HAP-1 (cell line): ENCODE measurements around the gene GRHL1.

Experiments used
- DNase-seq, 2 experiments: peaks; one replicate each; pipeline ENCODE4 v3.0.0-alpha.2; 2016 to 2020; ENCODE audit warnings: low spot score in 2 of 2
- H3K27me3 ChIP-seq: fragments of 250-450 bp; sonication (Bioruptor Pico); 2 replicates; pipeline ENCODE4 v1.5.1; 2020; ENCODE audit warnings: low read depth, mild to moderate bottlenecking, moderate library complexity
- H3K36me3 ChIP-seq: fragments of 250-450 bp; sonication (Bioruptor Pico); replicated peaks from 2 replicates; pipeline ENCODE4 v1.5.1; 2020; ENCODE audit warnings: mild to moderate bottlenecking
- H3K4me1 ChIP-seq: fragments of 250-450 bp; sonication (Bioruptor Pico); 2 replicates; pipeline ENCODE4 v1.5.1; 2020; ENCODE audit warnings: mild to moderate bottlenecking
- H3K4me3 ChIP-seq: fragments of 250-450 bp; sonication (Bioruptor Pico); 2 replicates; pipeline ENCODE4 v1.5.1; 2020; ENCODE audit warnings: mild to moderate bottlenecking, moderate library complexity
- H3K9me3 ChIP-seq: fragments of 250-450 bp; sonication (Bioruptor Pico); 2 replicates; pipeline ENCODE4 v1.5.1; 2020; ENCODE audit warnings: mild to moderate bottlenecking, moderate library complexity
- in situ Hi-C: fragments of 300-500 bp; cut with MboI; formaldehyde crosslinking; loops from 3 replicates; pipeline ENCODE4 v1.14.3; 2020; ENCODE audit warnings: low sequenced_read_pairs, inconsistent platforms, mixed read lengths

GRHL1 gene

DNA sequence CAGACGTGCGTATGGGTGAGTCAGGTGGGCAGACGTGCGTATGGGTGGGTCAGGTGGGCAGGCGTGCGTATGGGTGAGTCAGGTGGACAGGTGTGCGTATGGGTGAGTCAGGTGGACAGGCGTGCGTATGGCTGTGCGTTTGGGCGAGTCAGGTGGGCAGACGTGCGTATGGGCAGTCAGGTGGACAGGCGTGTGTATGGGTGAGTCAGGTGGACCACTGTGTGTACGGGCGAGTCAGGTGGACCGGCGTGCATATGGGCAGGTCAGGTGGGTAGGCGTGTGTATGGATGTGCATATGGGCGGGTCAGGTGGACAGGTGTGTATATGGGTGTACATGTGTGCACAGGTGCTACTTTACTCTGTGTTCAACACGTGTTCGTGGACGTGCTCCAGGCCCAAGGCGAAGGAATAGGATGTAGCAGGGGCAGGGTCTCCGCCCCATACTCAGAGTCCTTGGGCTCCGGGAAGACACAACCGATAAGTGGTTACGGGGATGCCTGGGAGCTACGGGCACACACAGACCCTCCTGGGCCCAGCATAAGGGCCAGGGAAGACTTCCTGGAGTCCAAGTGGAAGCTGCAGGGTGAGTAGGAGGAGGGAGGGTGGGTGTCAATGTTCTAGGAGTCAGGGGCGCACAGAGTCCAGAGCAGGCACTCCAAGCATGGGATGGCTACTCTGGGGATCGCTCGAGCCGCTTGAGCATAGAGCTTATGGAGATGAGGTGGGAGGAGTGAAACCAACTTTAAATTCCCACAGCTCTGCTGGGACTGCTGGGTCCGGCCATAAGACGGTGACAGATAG lies 64.7 kb downstream of the GRHL1 start:
- in situ Hi-C loops = no loop called here

DNA sequence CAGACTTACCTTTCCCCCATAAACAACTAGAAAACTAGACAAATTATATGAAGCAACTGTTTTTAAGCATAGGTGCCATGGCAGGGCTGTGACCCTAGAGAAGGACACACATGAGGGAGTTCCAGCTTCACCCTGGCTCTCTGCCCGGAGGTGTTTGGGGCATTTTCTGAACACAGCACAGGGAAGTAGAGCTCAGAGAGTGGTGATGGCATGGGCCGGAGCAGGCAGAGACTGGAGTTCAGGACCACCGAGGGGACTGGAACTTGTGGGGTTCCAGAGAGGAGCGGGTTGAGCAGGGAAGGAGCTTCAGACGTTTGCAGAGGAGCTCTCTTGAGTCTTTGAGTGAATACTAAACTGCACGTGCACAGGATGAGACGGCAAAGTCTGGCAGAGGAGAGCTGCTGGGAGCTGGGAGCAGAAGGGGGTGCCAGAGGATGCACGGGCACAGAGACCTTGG lies 65.3 kb downstream of the GRHL1 start:
- DNase-seq = no peak
- Histone ChIP-seq H3K4me3 (no peak overlapping the region), H3K36me3 (no peaks in the 10 kb centered on the region), H3K9me3 (no peaks in the 10 kb centered on the region), H3K4me1 (no peaks in the 10 kb centered on the region), H3K27me3 (0 out of 2 replicates have a peak, but pooled peaks cover 2% of the 10 kb centered on the region)
- in situ Hi-C loops = no loop called here

More for the DNA sequence above, 64.7 kb downstream of the GRHL1 start:
- Histone ChIP-seq H3K27me3 (0 out of 2 replicates have a peak, but pooled peaks cover 2% of the 10 kb centered on the region), H3K4me1 (no peaks in the 10 kb centered on the region), H3K4me3 (no peak overlapping the region), H3K9me3 (no peaks in the 10 kb centered on the region), H3K36me3 (no peaks in the 10 kb centered on the region)
- no peak for DNase-seq

DNA sequence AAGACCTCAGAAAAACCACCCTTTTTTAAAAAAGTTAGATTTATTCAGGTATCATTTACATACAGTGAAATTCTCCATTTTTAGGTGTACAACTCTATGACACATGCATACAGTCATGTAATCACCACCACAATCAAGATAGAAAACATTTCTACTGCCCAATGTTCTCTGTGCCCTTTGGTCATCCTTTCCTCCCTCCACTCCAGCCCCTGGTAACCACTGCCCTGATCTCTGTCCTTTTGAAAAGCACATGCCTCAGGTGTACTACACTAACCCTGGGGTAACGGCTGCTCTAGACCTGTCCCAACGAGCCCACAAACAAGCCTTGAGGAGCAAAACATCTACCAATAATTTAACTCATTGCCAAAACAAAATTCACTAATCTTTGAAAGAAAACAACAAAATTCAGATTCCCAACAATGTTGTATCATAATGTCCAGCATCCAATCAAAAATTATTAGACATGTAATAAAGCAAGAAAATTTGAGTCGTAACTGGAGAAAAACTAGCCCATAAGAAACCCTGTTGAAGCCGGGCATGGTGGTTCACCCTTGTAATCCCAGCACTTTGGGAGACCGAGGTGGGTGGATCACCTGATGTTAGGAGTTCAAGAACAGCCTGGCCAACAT lies 65.9 kb downstream of the GRHL1 start:
- in situ Hi-C loops = no loop called here
- H3K9me3 ChIP-seq = no peaks in the 10 kb centered on the region

GRCh38 chr2:10019174-10019573 lies 67.7 kb downstream of the GRHL1 start:
- in situ Hi-C loops = no loop called here
- 0 out of 2 replicates have a peak, but pooled peaks cover 2% of the 10 kb centered on the region for H3K27me3 ChIP-seq
- DNase-seq = no peak

More for the DNA sequence above, 65.9 kb downstream of the GRHL1 start:
- no peak overlapping the region for H3K4me3 ChIP-seq
- 0 out of 2 replicates have a peak, but pooled peaks cover 2% of the 10 kb centered on the region for H3K27me3 ChIP-seq
- H3K36me3 ChIP-seq = no peaks in the 10 kb centered on the region
- DNase-seq = no peak
- H3K4me1 ChIP-seq = no peaks in the 10 kb centered on the region

DNA sequence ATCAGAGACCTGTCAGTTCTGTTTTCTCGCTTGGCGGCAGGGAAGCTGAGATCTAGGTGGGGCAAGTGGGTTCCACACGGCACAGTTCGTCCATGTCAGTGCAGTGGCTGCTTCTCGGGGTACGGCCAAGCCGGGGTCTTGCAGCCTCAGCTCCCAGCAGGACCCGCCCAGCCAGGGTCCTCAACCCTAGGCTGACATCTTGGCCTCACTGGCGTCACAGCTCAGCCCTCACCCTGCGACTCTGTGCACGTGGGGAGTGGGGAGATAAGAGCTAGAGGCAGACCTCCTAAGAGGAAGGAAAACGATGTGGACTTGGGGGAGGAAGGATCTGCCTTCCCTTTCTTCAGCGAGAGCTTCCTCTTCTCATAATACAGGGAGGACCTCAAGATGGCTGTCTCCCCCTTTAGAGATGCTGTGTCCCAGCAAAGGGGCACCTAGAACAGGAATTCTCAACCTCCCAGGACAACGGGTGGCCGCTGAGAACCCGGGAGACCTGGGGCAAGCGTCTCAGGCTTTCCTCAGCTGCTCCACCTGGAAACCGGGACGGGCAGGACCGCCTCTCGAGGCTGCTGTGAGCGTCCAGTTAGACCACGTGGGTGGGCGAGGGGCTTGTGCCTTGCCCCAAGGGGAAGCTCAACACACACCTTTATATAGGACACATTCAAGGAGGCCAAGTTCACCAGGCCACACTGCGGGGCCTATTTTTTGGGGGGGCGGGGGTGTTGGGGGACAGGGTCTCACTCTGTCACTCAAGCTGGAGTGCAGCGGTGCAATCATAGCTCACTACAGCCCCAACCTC lies 68.3 kb downstream of the GRHL1 start:
- H3K27me3 ChIP-seq = 0 out of 2 replicates have a peak, but pooled peaks cover 2% of the 10 kb centered on the region
- H3K36me3 ChIP-seq = no peaks in the 10 kb centered on the region
- H3K4me1 ChIP-seq = no peaks in the 10 kb centered on the region
- H3K9me3 ChIP-seq = no peaks in the 10 kb centered on the region
- H3K4me3 ChIP-seq = no peak overlapping the region
- DNase-seq = no peak
- in situ Hi-C loops = no loop called here

More at GRCh38 chr2:10019174-10019573, 67.7 kb downstream of the GRHL1 start:
- Histone ChIP-seq H3K4me1 (no peaks in the 10 kb centered on the region), H3K36me3 (no peaks in the 10 kb centered on the region), H3K4me3 (no peak overlapping the region), H3K9me3 (no peaks in the 10 kb centered on the region)

- no peaks in the 10 kb centered on the region for H3K4me1 ChIP-seq
- H3K27me3 ChIP-seq = 0 out of 2 replicates have a peak, but pooled peaks cover 2% of the 10 kb centered on the region
- no peaks in the 10 kb centered on the region for H3K9me3 ChIP-seq
- H3K4me3 ChIP-seq = no peak overlapping the region
- no peak for DNase-seq
- in situ Hi-C loops = no loop called here
- no peaks in the 10 kb centered on the region for H3K36me3 ChIP-seq
Measured at GRCh38 chr2:10022041-10022421, 70.5 kb downstream of the GRHL1 start.

DNA sequence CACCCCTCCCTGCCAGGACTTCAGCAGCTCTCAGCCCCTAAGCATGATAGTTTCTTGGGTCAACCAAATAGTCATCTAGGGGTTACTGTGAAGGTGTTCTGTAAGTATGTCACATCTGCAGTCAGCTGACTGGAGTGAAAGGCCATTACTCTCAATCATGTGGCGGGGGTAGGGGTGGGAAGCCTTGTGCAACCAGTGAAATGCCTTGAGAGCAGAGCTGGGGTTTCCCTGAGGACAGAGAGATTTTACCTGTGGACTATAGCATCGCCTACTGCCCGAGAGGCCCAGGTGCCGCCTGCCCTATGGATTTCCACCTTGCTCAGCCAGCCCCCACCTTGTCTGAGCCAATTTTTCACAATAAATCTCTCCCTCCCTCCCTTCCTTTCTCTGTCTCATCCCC lies 71.0 kb downstream of the GRHL1 start:
- in situ Hi-C loops = no loop called here
- H3K27me3 ChIP-seq = 0 out of 2 replicates have a peak, but pooled peaks cover 2% of the 10 kb centered on the region
- no peak overlapping the region for H3K4me3 ChIP-seq
- no peak for DNase-seq
- no peaks in the 10 kb centered on the region for H3K36me3 ChIP-seq
- no peaks in the 10 kb centered on the region for H3K9me3 ChIP-seq
- no peaks in the 10 kb centered on the region for H3K4me1 ChIP-seq

DNA sequence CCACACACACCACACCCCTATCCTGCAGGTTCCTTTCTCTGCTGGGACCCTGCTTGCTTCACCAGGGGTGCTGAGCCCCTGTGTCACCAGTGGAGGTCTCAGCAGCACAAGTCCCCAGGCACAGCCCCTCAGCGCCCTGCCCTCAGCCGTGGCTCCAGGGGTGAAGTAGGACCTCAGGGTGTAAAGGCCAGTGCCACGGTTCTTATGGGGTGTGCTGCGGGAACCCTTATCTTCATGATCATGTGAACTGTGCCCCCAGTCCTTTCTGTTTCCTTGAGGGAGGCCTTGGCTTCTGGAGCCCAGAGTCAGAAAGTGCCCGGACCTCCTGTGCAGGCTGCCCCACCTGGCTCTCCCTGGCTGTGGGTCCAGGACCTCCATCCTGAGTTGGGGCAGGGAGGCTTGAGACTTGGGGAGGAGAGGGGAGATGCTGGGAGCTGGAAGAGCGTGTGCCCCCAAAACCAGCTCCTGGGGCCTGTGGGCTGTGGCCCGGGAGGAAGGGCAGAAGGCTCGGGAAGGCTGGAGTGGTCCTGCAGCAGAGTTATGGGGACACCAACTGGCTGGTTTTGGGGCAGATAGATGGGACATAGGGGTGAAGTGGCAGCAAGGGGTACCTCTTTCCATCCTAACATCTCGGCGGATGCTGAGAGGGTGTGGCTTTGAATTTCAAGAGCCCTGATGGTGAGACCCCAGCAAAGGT lies 71.6 kb downstream of the GRHL1 start:
- H3K27me3 ChIP-seq = 0 out of 2 replicates have a peak, but pooled peaks cover 2% of the 10 kb centered on the region
- no peaks in the 10 kb centered on the region for H3K4me1 ChIP-seq
- no peaks in the 10 kb centered on the region for H3K36me3 ChIP-seq
- in situ Hi-C loops = no loop called here
- no peak for DNase-seq
- H3K9me3 ChIP-seq = no peaks in the 10 kb centered on the region
- H3K4me3 ChIP-seq = no peak overlapping the region

DNA sequence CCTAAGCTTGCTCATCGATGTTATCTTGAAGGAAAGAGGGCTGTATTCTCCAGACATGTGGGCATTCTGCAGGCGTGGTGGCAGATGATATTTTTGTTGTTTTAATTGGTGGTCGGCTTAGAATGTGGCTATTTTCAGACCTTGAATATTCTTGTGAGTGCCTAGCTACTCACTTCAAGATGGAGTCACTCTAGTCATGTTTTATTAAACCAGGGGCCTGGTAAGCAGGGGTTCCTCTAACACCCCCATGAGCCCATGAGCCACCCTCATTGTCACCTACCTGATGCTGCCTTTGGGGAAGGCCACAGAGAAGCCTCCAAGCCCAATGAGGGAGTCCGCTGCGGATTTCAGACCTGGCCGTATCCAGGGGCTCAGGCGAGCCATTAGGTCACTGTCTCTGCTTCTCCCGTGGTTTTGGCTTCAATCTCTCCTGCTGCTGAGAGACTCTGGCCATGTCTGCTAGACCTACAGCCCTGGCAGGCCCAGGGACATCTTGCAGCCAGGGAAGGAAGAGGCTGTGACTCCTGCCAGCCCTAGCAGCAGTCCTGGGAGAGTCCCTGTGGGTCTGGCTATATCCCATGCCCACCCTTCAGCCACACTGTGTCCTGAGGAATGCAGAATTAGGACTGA lies 75.6 kb downstream of the GRHL1 start:
- no peak for DNase-seq
- in situ Hi-C loops = no loop called here
- Histone ChIP-seq H3K9me3 (no peaks in the 10 kb centered on the region), H3K4me1 (peaks cover 15% of the 10 kb centered on the region), H3K36me3 (no peaks in the 10 kb centered on the region), H3K27me3 (no peaks in the 10 kb centered on the region), H3K4me3 (no peak overlapping the region)

DNA sequence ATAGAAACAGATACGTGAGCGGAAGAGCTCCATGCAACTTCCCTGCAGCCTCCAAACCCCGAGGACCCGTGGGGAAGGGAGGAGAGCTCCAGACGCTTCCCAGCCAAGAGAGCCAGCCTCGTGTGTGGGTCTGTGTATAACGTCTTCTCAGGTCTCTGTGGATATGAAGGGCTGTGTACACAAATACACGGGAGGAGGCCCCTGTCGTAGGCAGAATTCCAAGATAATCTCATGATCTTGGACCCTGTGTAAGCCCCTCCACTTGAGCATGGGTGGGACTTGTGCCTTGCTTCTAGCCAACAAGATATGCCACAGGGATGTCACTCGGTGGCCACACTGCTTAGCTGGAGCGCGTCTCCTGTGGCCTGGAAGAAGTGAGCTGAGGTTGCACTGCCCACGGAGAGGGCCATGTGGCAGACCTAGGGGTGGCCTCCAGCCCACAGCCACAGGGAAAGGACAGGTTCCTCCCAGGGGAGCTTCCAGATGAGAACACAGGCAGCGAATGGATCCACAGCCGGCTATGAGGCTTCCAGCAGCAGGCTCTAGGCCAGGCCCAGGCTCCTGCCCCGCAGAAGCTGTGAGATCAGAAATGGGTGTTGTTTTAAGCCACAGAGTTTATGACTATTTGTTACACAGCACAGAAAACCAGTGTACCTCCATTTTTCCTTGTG lies 76.3 kb downstream of the GRHL1 start:
- H3K4me3 ChIP-seq = no peak overlapping the region
- H3K9me3 ChIP-seq = no peaks in the 10 kb centered on the region
- no peak for DNase-seq
- peaks cover 15% of the 10 kb centered on the region for H3K4me1 ChIP-seq
- H3K27me3 ChIP-seq = no peaks in the 10 kb centered on the region
- no peaks in the 10 kb centered on the region for H3K36me3 ChIP-seq
- in situ Hi-C loops = no loop called here

DNA sequence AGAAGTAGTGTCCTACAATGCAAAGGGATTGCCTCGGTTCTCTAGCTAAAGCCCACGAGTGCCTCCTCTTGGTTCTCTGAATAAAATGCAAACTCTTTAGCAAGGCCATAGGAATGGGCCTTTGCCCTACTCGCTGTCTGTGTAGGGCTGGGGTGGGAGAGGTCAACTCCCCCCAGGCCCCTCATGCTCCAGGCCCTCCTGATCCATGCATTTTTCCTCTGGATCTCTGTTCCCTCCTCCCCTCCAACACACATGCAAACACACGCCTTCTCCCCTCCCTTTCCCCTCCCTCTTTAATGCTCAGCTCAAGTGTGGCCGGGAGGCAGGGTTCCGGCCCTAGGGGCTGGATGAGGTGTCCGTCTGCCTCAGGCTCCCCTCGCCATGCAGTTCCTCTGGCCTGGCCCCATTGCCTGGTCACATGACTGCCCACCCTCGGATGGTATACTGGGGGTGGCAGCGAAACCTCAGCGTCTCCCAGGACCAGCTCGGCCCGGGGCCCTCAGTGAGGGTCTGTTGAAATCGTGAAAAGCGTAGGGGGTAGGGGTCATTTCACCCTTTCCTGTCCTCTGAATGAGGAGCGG lies 77.0 kb downstream of the GRHL1 start:
- no peak for DNase-seq
- Histone ChIP-seq H3K4me1 (peaks cover 15% of the 10 kb centered on the region), H3K4me3 (no peak overlapping the region), H3K27me3 (no peaks in the 10 kb centered on the region), H3K9me3 (no peaks in the 10 kb centered on the region), H3K36me3 (no peaks in the 10 kb centered on the region)
- in situ Hi-C loops = no loop called here
